Osteoblast (primary cell): ENCODE data around the gene CAMTA1. TPM values are rescaled to one million over a fixed set of nuclear protein-coding genes. Genes with fewer than 3 reads are reported as not detected.
"Not testable (repeated sequence)": the region's sequence is repeated elsewhere in the genome, so short reads cannot be mapped to it uniquely, and the experiment has no call there.

Source experiments
- DNase-seq: peaks from one replicate; pipeline ENCODE4 v3.0.0; 2011; ENCODE audit warnings: low spot score, mixed read lengths; ENCODE audit not compliant: insufficient read length; ENCODE audit errors: missing footprints
- H2AFZ ChIP-seq: 2 replicates; pipeline ENCODE4 v1.6.0; 2011; ENCODE audit warnings: mild to moderate bottlenecking, low read length
- H3K27ac ChIP-seq: 2 replicates; pipeline ENCODE4 v1.5.1; 2011; ENCODE audit warnings: mild to moderate bottlenecking, low read depth, low read length, moderate library complexity
- H3K27me3 ChIP-seq: 2 replicates; pipeline ENCODE4 v1.6.0; 2012; ENCODE audit warnings: mild to moderate bottlenecking, control low read depth, inconsistent platforms, low read length, moderate library complexity; ENCODE audit not compliant: insufficient read depth
- H3K36me3 ChIP-seq: 2 replicates; pipeline ENCODE4 v1.5.1; 2011; ENCODE audit warnings: mild to moderate bottlenecking, low read length, control low read depth, moderate library complexity; ENCODE audit not compliant: insufficient read depth
- H3K4me1 ChIP-seq: 2 replicates; pipeline ENCODE4 v1.5.1; 2011; ENCODE audit warnings: mild to moderate bottlenecking, low read length, control low read depth, moderate library complexity; ENCODE audit not compliant: insufficient read depth
- H3K4me2 ChIP-seq: 2 replicates; pipeline ENCODE4 v1.6.0; 2011; ENCODE audit warnings: mild to moderate bottlenecking, low read length; ENCODE audit not compliant: insufficient read depth
- H3K4me3 ChIP-seq: fragments of 200-600 bp; sonication (generic); 3 replicates; pipeline ENCODE4 v1.5.1; 2012; ENCODE audit warnings: mild to moderate bottlenecking, low read length, inconsistent platforms; ENCODE audit not compliant: insufficient read depth
- H3K79me2 ChIP-seq: 2 replicates; pipeline ENCODE4 v1.6.0; 2012; ENCODE audit warnings: mild to moderate bottlenecking, low read length, control low read depth, inconsistent platforms; ENCODE audit not compliant: insufficient read depth
- H3K9me3 ChIP-seq: 2 replicates; pipeline ENCODE4 v1.5.1; 2011; ENCODE audit warnings: low read depth, low read length, control low read depth
- H4K20me1 ChIP-seq: 2 replicates; pipeline ENCODE4 v1.6.0; 2012; ENCODE audit warnings: mild to moderate bottlenecking, low read length, control low read depth; ENCODE audit not compliant: insufficient read depth
- CTCF ChIP-seq: IDR thresholded peaks from 2 replicates; pipeline ENCODE4 v1.5.1; 2011; ENCODE audit warnings: mild to moderate bottlenecking, low read depth, low read length, moderate library complexity; ENCODE audit errors: extremely low read depth
- total RNA-seq: library from RNA; depleted of rRNA; stranded (reverse); fragments of >200 nt; gene quantifications from 2 replicates; pipeline ENCODE4 v1.2.3, GENCODE V29; 2012

CAMTA1 gene
- total RNA-seq, 1 donor: 47.4 TPM

GRCh38 chr1:7594714-7595295, 809.6 kb downstream of the CAMTA1 start:
- Histone ChIP-seq H3K27ac (no peak overlapping the region), H3K9me3 (no peaks in the 10 kb centered on the region), H3K27me3 (no peaks in the 10 kb centered on the region), H3K4me2 (no peak overlapping the region), H3K36me3 (no peaks in the 10 kb centered on the region), H3K4me1 (no peaks in the 10 kb centered on the region), H3K79me2 (no peaks in the 10 kb centered on the region), H2AFZ (no peak overlapping the region), H3K4me3 (no peak overlapping the region), H4K20me1 (no peaks in the 10 kb centered on the region)
- peak; percentile 73 for DNase-seq
- TF ChIP-seq CTCF: no peak

DNA sequence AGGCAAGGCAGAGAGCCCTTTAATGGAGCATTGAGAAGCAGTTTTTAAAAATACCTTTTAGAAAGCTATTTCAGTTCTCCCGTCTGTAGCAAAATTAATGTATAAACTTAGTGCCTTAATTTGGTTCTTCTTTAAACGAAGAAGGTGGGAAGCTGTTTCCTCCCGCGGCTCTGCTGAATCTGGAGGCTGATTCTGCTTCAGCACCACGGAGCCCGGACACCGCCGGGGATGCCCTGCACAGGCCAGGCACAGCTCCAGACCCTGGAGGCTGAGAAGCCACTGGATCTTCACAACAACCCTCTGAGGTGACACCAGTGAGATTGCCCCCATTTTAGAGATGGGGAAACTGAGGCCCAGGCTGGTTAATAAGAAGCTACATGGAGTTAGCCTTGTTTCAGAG, 810.1 kb downstream of the CAMTA1 start:
- H3K36me3 ChIP-seq: no peaks in the 10 kb centered on the region
- H3K27me3 ChIP-seq: no peaks in the 10 kb centered on the region
- TF ChIP-seq CTCF: no peak
- no peak overlapping the region for H2AFZ ChIP-seq
- peak; percentile 81 for DNase-seq
- H3K4me1 ChIP-seq: no peaks in the 10 kb centered on the region
- H3K27ac ChIP-seq: no peak overlapping the region
- H3K4me2 ChIP-seq: no peak overlapping the region
- H3K79me2 ChIP-seq: no peaks in the 10 kb centered on the region
- H4K20me1 ChIP-seq: no peaks in the 10 kb centered on the region
- no peaks in the 10 kb centered on the region for H3K9me3 ChIP-seq
- H3K4me3 ChIP-seq: no peak overlapping the region

DNA sequence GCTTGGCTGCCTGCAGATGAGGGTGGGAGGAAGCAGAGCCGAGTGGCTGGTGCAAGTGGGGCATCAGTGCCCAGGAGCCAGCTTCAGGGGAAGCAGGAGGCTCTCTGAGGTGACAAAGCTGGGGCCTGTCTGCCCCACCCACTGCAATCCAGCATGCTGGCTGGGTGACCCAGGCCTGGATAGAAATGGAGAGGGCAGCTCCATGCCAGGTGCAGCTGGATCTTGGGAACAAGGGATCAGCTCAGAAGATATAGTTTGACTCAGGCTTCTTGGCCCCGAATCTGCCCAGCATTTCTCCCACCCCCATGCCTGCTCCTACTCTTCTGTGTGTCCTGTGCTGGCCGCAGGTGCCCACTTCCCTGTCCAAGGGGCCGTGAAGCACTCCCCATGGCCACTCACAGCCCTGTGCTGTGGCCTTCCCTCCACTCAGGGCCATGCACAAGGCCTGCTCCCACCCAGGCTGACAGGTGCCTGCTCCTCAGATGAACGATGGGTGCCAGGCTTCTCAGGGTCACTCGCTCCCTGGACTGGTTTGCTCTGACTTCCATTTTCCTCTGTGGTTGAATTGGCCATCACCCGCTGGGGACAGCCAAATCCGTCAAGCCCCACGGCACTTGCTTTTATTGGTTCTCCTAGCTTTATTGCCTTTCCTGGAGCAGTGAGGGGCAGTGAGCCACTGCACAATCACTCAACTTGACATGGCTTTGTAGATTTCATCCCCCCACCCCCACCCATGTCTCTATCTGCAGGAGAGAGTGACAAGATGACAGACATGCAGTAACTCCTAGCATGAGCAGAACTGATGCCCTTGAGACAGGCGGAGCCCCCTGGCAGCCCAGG, 811.1 kb downstream of the CAMTA1 start:
- peak; percentile 15 for DNase-seq
- H4K20me1 ChIP-seq: no peaks in the 10 kb centered on the region
- no peaks in the 10 kb centered on the region for H3K79me2 ChIP-seq
- H2AFZ ChIP-seq: no peak overlapping the region
- H3K4me2 ChIP-seq: no peak overlapping the region
- H3K36me3 ChIP-seq: no peaks in the 10 kb centered on the region
- TF ChIP-seq CTCF: no peak
- no peak overlapping the region for H3K4me3 ChIP-seq
- no peaks in the 10 kb centered on the region for H3K27me3 ChIP-seq
- H3K27ac ChIP-seq: no peak overlapping the region
- H3K9me3 ChIP-seq: no peaks in the 10 kb centered on the region
- H3K4me1 ChIP-seq: no peaks in the 10 kb centered on the region

GRCh38 chr1:7598058-7598457, 812.8 kb downstream of the CAMTA1 start:
- not testable (repeated sequence) for H3K79me2 ChIP-seq, H2AFZ ChIP-seq, H3K9me3 ChIP-seq, H3K27ac ChIP-seq, H4K20me1 ChIP-seq, H3K36me3 ChIP-seq, H3K4me2 ChIP-seq, H3K4me3 ChIP-seq, H3K4me1 ChIP-seq, DNase-seq, H3K27me3 ChIP-seq

DNA sequence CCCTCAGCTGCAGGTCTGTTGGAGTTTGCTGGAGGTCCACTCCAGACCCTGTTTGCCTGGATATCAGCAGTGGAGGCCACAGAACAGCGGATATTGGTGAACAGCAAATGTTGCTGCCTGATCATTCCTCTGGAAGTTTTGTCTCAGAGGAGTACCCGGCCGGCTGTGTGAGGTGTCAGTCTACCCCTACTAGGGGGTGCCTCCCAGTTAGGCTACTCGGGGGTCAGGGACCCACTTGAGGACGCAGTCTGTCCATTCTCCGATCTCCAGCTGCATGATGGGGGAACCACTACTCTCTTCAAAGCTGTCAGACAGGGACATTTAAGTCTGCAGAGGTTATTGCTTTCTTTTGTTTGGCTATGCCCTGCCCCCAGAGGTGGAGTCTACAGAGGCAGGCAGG, 819.7 kb downstream of the CAMTA1 start:
- H2AFZ ChIP-seq, H3K79me2 ChIP-seq, H3K27ac ChIP-seq, H4K20me1 ChIP-seq, H3K36me3 ChIP-seq, H3K4me2 ChIP-seq, H3K4me1 ChIP-seq, H3K9me3 ChIP-seq, DNase-seq, H3K27me3 ChIP-seq, H3K4me3 ChIP-seq: not testable (repeated sequence)
